CD4-positive, alpha-beta T cell treated with Interferon gamma for 1 hour (primary cell): ENCODE results near the gene CACNA1C.
"Not testable (repeated sequence)": the region's sequence is repeated elsewhere in the genome, so short reads cannot be mapped to it uniquely, and the experiment has no call there.

Source experiments
- DNase-seq: peaks from one replicate; pipeline ENCODE4 v3.0.0-alpha.2; 2020

Gene CACNA1C

DNA sequence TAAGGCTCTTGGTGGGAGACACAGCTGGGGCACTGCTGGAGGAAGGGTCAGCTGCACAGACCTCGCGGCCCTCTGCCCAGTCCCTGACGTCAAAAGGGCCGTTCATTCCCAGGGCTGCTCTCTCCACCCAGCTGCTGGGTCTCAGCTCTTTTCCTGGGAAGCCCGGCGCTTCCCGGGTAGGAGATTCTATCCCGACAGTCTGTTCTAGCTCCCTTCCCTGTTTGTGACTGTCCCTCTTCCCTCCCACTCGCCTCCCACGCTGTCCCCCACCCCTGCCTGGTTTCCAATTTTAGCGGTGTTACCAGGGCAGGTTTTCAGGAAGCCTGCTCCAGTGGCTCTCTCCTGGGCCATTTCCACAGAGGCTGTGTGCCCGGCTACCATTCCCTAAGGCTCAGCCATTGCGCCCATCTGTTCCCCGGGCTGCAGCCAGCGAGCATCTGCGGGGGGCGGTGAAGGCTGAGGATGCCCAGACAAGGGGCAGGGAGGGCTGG is 186.6 kb downstream of the CACNA1C start:
- no peak for DNase-seq

DNA sequence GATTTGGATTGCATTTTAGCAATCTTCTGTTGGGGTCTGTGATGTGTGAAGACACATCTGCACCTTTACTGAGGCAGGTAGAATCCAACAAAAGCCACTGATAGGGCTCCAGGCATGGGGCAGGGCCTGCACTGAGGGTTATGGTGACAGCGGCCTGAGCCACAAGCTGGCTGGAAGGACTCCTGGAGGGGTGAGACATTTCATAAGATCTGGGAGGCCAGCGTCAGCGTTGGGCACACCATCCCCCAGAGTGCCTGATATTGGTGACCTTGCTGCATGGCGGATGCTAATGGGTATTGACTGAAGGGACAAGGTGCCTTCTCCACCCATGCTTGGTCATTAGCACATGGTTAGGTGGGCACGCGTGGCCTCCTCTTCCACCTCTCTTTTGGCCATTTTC is 187.6 kb downstream of the CACNA1C start:
- DNase-seq = no peak

DNA sequence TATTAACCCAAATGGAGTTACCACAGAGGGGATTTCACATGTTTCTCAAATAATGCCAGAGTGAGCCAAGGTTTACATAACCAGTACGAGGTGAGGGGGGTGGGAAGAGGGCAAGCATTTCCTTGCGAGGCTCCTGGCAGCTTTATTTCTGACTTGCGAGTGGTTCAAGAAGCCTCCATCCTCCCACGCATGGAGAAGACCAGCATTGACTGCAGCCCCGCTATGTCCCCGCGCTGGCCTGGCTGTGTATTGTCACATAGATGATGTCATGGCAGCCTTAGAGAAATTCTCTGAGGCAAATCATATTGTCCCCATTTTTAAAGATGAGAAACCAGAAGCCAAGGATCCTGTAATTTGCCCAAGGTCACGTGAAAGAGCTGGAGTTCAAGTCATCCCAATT is 188.2 kb downstream of the CACNA1C start:
- DNase-seq = no peak

DNA sequence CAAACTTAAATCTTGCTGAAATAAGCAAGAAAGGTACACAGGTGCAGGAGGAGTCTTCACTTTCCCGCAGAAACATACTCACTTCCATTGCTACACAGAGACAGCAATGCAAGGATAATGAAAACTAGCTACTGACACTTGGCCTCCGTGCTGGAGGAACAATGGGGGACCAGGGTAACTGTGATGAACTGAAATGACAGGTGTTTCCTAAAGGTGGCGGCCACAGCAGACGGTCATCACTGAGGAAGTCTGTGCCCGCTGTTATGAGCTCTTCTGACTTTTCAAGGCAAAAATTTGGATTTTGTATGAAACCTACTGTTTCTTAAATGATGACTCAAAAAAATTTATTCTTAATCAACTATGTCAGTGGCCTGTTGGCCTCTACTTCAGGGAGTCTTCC is 189.4 kb downstream of the CACNA1C start:
- DNase-seq = no peak

DNA sequence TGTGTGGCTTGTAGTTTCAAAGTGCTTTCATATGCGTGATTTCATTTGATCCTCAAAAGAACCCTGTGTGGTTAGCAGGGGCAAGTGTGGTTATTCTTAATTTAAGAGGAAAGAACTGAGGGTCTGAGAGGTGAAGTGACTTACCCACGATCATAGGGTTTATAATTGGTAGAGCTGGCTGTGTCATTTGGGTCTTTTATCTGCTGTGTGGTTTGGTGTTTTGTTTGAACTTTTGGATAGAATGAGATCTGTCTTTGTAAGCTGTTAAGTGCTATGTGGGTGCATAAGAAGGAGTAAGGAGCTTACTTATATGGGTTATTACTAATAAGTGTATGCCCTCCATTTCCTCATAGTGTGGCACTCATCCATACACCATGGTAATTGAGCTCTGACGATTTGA is 190.0 kb downstream of the CACNA1C start:
- no peak for DNase-seq

DNA sequence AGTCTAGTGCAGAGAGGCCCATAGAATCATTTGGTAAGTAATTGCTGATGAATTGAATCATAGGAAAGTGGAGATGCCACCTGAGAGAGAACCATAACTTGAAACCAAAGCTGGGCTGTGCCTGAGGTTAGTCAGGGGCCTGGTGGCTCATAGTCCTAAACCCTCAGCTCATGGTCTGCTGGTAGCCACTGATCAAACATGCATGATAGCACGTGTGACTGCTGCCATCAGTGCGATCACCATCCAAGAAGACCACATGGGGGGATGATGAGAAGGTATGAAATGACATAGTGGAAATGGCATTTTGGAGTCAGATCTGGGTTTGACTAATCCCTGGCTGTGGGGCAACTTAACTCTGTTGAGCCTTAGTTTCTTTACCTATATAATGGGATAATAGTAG is 190.5 kb downstream of the CACNA1C start:
- no peak for DNase-seq

DNA sequence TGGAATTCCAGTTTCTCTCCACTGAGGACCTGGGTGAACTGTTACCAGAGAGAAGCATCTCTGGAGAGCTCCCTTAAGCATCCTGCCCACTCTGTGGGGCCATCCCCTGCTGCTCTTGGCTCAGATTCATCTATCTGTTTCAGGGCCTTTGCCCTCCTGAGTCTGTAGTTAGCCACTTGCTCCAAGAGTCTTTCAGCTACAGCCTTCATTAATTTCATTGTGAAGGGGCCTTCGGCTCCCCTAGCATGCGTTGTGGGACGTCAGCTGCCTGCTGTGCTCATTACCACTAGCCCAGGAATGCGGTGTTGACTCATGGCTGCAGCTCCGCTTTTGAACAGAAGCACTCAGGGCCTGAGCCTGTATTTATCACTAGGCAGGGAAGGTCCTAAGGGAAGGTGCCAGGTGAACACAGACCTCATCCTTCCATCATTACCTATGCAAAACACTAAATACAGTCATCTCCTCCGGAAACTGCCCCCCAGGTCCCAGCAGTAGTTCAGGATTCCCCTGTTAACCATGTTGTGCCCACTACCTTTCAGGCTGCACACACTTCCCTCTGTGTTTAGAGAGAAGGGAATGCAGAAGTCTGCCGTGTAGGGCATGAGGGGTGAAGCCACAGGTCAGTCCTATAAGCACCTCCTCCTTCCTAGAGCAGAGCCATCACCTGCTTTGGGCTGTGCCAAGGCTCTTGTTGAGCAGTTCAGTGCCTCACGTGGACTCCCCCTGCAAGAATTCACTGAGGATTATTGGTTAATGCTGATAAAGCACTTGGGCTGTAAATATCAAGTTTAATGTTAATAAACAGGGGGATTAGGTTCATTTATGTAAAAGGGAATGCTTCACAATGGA is 191.4 kb downstream of the CACNA1C start:
- DNase-seq = no peak

DNA sequence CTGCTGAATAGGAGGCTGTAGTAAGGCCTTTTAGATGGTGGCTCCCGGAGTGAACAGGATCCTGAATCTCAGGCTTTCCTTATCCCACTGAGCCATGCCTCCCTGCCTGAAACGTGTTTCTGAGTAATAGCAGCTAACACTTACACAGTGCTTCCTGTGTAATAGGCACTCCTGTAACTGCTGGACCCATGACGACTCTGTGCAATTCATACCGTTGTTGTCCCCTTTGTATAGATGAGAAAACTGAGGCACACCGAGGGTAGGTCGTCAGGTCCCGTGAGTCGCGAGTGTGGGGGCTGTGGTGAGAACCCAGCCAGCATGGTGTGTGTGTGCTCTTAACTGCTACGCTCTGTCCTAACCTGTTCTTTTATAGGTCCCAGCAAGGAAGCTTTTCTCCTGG is 193.6 kb downstream of the CACNA1C start:
- DNase-seq = no peak

DNA sequence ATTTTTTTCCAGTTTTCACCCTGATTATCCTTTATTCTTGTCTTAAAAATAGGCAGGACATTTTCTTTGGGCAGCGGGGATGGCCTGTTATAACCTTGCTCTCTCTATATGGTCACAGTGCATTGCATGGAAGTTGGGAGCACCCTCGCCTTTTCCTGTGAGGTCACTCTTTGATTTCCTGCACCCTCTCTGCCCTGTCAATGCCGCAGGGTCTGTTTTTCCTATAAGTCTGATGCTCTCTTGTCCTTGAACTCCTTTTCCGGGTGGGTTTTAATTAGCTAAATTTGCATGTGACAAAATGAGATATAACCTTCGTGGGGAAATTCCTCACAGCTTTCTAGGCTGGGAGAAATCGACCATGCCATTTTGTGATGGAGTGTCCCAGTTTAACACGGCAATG is 194.3 kb downstream of the CACNA1C start:
- DNase-seq = no peak

DNA sequence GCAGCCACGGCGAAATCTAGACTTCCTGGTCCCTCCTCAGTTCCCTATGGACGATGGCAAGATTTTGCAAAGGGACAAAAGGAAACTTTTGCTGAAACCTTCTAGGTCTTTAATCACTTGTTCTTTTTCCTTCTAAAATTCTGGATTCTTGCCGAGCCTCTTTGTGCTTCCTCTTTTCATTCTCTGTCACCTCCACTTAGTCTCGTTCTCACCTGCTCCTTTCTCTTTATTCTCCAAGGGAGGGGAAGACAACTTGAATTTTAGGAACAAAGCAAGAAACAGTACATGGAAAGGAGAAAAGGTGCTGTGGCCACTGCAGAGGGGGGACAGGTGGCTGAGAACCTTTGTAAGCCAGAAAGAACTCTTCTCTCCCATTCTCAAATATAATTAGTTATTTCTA is 194.8 kb downstream of the CACNA1C start:
- no peak for DNase-seq

DNA sequence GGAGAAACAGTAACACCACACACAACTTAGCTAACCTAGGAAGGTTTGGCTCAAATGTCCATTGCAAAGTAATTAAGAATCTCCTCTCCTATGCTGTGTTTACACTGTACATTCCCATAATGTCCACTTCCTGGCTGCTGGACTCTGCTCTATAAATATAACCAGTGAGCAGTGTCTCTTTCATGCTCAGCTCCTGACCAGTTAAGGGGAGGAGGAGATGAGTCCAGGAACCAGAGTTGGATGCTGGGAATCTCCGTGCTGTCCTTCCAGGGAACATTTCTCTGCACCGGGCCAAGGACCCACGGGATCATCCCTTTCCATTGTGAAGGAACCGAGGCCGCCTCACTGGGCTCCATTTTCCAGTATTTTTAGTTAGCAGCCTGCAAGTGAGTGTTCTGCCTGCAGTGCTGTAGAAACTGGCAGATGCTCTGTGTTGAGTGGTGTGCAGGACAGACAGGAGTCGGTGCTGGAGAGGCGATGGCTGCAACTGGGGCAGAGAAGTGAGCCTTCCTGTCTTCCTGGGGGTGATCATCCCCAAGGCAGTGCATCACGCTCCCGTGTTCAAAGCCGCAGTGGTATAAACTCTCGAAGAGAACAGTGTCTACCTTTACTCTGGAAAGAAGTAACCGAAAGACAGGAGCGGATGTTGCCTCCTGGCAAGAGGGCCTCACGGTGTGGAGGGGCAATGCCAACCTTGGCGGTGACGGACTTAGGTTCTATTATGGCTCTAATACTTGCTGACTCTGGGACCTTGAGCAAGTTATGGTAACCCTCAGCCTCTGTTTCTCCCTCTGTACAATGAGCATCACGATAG is 195.5 kb downstream of the CACNA1C start:
- DNase-seq = no peak

DNA sequence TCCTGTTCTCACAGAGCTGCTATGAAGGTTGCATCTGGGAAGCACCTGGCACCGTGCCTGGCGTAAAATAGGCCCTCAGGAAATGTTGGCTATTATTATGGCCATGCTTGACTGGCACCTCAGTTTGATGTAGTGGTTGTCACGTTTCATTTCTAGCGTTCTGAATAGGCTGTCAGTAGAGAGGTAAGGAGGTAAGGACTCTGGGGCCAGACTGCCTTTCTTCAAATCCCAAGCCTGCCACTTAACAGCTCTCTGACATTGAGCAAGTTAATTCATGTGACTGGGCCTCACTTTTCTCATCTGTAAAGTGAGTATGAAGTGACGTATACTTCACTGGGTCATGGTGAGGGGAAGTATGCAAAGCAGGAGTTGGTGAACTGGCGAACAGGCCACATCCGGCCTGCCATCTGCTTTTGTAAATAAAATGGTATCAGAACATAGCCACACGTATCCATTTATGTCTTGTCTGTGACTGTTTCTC is 196.2 kb downstream of the CACNA1C start:
- DNase-seq = no peak

DNA sequence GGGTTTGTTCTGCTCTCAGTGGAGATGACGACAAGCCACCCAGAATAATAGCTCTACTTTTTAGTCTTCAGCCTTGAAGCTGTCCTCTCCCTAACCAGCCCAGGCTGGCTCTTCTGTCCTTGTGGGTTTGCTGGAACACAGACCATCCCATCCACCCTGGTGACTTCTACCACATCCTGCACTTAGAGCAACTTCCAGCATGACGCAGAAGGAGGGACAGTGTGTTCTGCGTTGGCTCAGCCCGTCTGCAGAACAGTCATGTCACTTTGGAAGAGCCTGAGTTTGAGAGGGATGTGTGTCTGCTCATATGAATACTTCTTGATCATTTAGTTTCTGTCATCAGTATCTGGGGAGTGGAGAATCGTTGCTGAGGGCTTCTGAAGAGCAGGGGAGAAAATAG is 198.0 kb downstream of the CACNA1C start:
- no peak for DNase-seq

DNA sequence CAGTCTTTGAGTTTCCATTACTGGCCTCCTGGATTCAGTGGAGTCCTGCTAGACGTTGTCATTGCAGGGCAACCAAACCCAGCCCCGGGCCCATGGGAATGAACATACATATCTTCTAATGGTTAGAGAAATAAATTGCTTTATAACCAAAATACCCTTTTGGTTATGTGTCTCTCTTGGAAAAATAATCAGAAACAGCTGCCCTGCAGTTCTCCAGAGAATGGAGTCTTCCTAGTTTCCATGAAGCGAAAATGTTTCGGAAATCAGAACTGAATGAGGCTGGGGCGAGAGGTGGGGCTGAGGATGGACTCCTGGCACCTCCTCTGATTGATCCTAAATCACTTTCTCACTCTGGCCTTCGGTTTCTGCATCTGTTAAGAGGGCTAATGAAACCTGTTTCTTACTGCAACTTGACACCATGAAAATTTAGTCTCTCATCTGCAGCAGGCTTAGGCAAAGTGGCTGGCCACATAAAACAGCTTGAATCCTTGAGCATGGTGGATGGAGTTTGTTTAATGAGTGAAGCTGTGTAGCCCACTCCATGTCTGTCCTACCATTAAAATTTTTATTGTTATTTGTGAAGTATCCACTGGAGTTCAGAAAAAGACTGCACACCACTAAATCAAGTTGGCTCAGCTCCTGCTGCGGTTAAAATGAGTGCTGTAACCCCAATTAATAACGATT is 198.9 kb downstream of the CACNA1C start:
- no peak for DNase-seq

DNA sequence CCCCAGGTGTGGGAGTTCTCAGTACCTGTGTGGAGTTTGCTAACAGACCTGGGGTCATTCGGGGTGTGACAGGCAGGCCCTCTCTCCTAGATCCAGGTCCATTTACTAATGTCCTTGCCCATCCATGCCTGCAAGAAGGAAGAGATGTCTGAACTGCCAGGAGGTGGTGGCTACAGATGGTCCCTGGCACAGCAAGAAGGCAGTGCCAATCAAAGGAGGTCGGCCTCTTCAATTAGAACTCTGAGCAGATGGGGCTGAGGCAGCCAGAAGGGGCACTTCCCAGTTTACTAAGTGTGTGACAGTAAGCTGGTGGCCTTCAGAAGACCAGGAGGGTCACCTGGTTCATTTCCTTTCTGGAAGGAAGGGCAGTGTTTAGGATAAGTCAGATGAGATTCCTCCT is 202.5 kb downstream of the CACNA1C start:
- no peak for DNase-seq

DNA sequence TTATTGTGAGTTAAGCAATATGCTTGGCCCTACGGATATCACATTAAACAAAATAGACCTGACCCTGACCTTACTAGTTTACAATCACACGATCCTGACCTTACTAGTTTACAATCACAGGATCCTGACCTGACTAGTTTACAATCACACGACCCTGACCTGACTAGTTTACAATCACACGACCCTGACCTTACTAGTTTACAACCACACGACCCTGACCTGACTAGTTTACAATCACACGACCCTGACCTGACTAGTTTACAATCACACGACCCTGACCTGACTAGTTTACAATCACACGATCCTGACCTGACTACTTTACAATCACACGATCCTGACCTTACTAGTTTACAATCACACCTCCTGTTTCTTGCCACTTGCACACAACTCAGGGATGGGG is 202.9 kb downstream of the CACNA1C start:
- not testable (repeated sequence) for DNase-seq

DNA sequence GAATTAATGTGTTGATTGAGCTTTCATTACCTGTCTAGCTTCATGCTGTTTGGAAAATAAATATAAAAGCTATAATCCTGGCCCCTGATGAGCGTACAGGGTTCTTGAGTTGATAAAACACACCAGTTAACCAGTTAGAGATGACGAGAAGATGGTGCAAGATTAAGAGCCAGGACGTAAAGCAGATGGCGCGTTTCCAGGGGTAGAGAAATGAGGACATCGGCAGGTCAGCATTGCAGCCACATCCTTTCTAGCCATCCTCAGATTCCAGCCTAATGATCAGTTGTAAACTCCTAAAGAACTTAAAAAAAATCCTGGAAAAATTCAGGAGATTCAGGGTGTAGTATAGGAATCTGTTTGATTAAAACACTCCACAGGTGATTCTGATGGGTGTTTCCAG is 203.7 kb downstream of the CACNA1C start:
- DNase-seq = no peak

DNA sequence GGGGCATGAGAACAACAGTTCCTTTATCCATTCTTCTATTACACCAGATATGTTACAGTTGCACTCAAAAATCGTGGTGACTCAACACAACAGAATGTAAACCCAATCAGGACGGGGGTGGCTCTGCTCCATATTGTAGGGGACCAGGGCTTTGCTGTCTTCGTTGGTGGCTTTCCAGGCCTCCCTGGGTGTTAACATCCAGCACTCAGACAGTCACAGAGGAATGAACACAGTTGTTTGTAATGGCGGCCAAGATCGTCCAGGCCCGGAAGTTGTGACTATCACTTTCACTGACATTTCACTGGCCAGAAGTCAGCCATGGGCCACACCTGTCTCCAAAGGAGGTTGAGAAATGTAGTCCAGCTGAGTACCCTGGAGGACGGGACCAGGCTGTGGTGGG is 204.1 kb downstream of the CACNA1C start:
- DNase-seq = no peak

DNA sequence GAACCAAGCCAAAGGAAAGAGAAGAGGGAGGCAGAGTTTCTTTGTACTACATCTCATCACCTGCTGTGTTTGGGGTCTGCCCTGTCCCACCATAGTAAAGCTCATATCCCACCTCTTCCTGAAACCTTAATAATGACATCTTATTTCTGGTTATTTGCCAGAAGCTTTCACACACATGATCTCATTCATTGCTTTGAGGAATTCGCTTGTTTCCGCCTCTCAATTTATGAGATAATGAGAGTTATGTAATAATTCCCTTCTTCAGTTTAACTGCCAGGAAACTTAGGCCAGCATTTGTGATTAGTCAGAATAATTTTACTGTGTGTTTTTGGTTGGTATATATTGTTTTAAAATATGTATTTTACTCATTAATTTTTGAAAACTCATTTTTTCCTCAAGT is 205.2 kb downstream of the CACNA1C start:
- DNase-seq = no peak

DNA sequence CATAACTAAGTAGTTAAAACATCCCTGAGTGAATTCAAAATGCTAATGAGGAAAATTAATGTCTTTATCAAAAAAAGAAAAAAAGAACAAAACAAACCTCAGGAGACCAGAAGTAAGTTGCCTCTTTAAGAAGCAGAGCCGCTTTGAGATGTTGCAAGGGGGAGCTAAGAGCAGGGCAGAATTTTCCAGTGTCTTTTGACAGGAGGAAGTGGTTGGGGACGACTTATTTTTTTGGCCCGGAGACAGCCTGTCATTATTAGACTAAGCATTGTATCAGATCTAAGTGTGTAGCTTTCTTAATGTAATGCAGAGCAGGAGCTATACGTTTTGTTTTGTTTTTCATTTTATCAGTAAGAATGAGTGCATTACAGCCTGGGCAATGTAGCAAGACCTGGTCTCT is 206.6 kb downstream of the CACNA1C start:
- DNase-seq = no peak

DNA sequence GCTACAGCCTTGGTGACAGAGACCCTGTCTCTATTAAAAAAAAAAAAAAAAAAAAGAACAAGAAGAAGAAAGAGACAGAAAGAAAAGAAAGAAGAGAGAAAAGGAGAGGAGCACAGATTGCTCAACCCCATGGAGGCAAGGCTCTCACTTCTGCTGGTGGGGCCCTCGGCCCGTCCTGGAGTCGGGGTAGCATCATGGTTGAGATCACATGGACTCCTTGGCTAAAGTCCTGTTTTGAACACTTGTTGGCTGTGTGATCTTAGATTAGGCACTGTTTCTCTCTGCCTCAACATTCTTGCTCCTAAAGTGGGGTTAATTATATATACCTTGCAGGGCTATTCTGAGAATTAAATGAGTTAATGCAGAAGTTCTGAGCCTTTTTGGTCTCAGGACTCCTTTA is 207.7 kb downstream of the CACNA1C start:
- DNase-seq = no peak

DNA sequence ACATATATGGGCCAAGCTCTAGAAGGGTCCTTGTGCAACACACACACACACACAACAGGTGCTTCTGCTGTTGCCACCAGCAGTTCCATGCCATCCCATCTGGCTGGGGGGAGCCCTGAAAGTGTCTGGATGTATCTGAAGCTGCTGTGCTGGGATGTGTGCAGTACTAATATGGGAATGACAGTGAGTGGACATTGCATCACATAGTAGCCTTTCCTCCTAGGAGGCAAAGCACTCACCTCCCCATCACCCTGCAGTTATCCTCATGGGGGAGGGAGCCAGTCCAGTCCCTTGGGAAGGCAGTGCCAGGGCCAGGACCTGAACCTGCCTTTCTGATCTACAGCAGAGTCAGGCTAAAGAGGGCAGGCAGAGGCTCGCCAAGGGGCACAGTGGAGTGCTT is 208.9 kb downstream of the CACNA1C start:
- DNase-seq = no peak

DNA sequence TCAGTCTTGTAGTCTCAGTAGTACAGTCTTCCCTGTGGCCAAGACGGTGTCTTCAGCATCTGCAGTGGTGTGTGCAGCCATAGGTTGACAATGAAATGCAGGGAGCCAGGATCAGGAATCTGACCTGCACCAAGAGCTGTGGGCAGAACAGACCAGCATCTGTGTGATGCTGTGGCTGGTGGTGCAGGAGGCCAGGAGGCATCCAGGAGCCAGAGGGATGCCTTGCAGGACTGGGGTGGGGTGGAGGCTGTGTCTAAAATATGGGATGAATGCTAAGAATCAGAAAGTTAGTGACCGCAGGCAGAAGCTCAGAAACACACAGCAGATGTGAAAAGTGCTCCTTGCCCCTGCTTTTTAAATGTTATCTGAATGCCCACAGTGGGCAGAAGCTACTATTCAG is 209.7 kb downstream of the CACNA1C start:
- no peak for DNase-seq

DNA sequence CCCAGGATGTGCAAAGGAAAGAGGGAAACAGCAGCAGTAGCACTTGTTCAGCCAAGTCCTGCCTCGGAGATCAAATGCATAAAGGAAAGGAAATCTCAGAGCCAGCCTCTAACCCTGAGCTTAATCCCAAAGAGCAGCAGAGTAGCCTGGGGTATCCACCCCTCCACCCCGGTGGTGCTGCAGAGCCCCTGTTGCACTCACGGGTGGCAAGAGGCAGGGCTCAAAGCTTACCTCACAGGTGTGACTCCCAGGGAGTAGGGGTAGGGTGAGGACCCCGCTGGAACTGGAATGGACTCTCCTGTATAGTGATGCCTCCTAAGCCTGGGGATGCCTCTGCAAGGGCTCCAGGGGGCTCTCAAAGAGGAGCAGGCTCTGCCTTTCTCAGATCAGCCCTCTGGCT is 211.1 kb downstream of the CACNA1C start:
- DNase-seq = no peak
